PC-3 (cell line): ENCODE measurements around the gene ARFIP1. TPM values are rescaled to one million over a fixed set of nuclear protein-coding genes. Genes with fewer than 3 reads are reported as not detected.

Source experiments
- ATAC-seq: fragments of 200-7000 bp; cut with Tn5 transposase; 2 replicates; pipeline ENCODE4 v1.9.1; 2020; ENCODE audit warnings: mild to moderate bottlenecking, moderate library complexity
- BruUV-seq: library from RNA; stranded (reverse); fragments of 400-500 nt; replicated peaks from 2 replicates; lab custom pipeline; 2021; lab: Mats Ljungman, UMichigan
- CTCF ChIA-PET: fragments of 300-600 bp; sonication (Branson Sonifier 250); formaldehyde crosslinking; loops from one replicate; lab custom pipeline; 2022; ENCODE audit warnings: antibody characterized with exemption; lab: Charles Lee
- POLR2A ChIA-PET: fragments of 300-600 bp; sonication (Branson Sonifier 250); formaldehyde crosslinking; loops from one replicate; lab custom pipeline; 2022; ENCODE audit warnings: antibody characterized with exemption; ENCODE audit not compliant: unreplicated experiment; lab: Charles Lee
- DNase-seq: peaks from one replicate; pipeline ENCODE4 v3.0.0-alpha.2; 2015
- H2AFZ ChIP-seq: fragments of 300-600 bp; sonication (generic); 2 replicates; pipeline ENCODE4 v1.6.0; 2016; ENCODE audit warnings: antibody characterized with exemption, low read length
- H3F3A ChIP-seq: fragments of 300-600 bp; sonication (generic); one replicate; pipeline ENCODE4 v1.6.0; 2017; ENCODE audit warnings: antibody characterized with exemption, low read length, control low read depth, mild to moderate bottlenecking; ENCODE audit not compliant: unreplicated experiment
- H3K27ac ChIP-seq: fragments of 300-600 bp; sonication (generic); 2 replicates; pipeline ENCODE4 v1.5.1; 2016; ENCODE audit warnings: mild to moderate bottlenecking, low read length
- H3K27me3 ChIP-seq: fragments of 300-600 bp; sonication (generic); 2 replicates; pipeline ENCODE4 v1.6.1; 2016; ENCODE audit warnings: low read length, mixed read lengths
- H3K36me3 ChIP-seq: fragments of 300-600 bp; sonication (generic); 2 replicates; pipeline ENCODE4 v1.6.1; 2016; ENCODE audit warnings: low read depth, mixed run types, low read length, mixed read lengths
- H3K4me1 ChIP-seq: fragments of 300-600 bp; sonication (generic); 2 replicates; pipeline ENCODE4 v1.5.1; 2016; ENCODE audit warnings: low read length; ENCODE audit not compliant: insufficient read depth
- H3K4me2 ChIP-seq: fragments of 300-600 bp; sonication (generic); 2 replicates; pipeline ENCODE4 v1.6.0; 2016; ENCODE audit warnings: low read length
- H3K4me3 ChIP-seq: fragments of 300-600 bp; sonication (generic); 2 replicates; pipeline ENCODE4 v1.5.1; 2016; ENCODE audit warnings: mild to moderate bottlenecking, low read length, mixed read lengths
- H3K79me2 ChIP-seq: fragments of 300-600 bp; sonication (generic); 2 replicates; pipeline ENCODE4 v1.6.1; 2017; ENCODE audit warnings: low read length, mixed read lengths
- H3K9ac ChIP-seq: fragments of 300-600 bp; sonication (generic); 2 replicates; pipeline ENCODE4 v1.6.0; 2016; ENCODE audit warnings: mild to moderate bottlenecking, low read length
- H3K9me2 ChIP-seq: fragments of 300-600 bp; sonication (generic); replicated peaks from 2 replicates; pipeline ENCODE4 v1.6.1; 2016; ENCODE audit warnings: mixed run types, low read length, mixed read lengths
- H3K9me3 ChIP-seq: fragments of 300-600 bp; sonication (generic); 2 replicates; pipeline ENCODE4 v1.6.1; 2016; ENCODE audit warnings: low read length, mixed read lengths
- H4K20me1 ChIP-seq: fragments of 300-600 bp; sonication (generic); 2 replicates; pipeline ENCODE4 v1.6.1; 2016; ENCODE audit warnings: low read length, mixed read lengths
- EZH2 ChIP-seq: fragments of 300-600 bp; sonication (generic); IDR thresholded peaks from one replicate; pipeline ENCODE4 v1.6.1; 2017; ENCODE audit warnings: antibody characterized with exemption, mild to moderate bottlenecking, low read length; ENCODE audit not compliant: unreplicated experiment
- EZH2phosphoT487 ChIP-seq: fragments of 300-600 bp; sonication (generic); IDR thresholded peaks from 2 replicates; pipeline ENCODE4 v1.6.1; 2018; ENCODE audit warnings: mild to moderate bottlenecking, antibody characterized with exemption, low read length, borderline replicate concordance
- intact Hi-C: fragments of 100-400 bp; cut with micrococcal nuclease; formaldehyde crosslinking; loops from 2 replicates; pipeline ENCODE4 v1.9.0; 2023
- total RNA-seq: library from RNA; depleted of rRNA; stranded (reverse); fragments of >200 nt; gene quantifications from 2 replicates; pipeline ENCODE4 v1.2.3, GENCODE V29; 2014
- TF ChIP-seq, protein P1 (sequence below): fragments of 300-600 bp; sonication (generic); conservative IDR thresholded peaks from 2 replicates; pipeline ENCODE4 v1.5.1; 2017; ENCODE audit warnings: antibody characterized with exemption, low read depth, mild to moderate bottlenecking, low read length

ARFIP1 gene
- total RNA-seq, 1 experiment from 2014 or later = 23.5 TPM

DNA sequence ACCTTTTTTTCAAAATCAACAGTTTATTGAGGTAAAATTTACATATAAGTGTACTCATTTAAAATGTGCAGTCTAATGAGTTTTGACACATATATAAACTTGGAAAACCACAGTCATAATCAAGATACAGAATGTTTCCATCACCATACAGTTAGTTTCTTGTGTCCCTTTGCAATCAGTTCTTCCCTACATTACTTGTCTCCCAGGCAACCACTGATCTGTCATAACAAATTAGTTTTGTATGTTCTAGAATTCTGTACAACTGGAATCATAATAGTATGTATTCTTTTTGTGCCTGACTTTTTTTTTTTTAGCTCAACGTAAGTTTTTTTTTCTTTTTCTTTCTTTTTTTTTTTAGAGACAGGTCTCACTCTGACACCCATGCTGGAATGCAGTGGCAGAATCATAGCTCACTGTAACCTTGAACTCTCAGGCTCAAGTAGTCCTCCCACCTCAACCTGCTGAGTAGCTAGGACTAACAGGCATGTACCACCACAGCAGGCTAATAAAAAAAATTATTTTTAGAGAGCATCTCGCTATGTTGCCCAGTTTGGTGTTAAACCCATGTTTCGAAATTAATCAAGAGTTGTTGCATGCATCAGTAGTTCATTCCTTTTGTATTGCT is 26.9 kb downstream of the ARFIP1 start:
- no peak overlapping the region for H2AFZ ChIP-seq
- no peak overlapping the region for H3K4me3 ChIP-seq
- H3K4me1 ChIP-seq = peaks cover 7% of the 10 kb centered on the region
- POLR2A ChIA-PET = no interaction called here
- TF ChIP-seq, protein P1, sequence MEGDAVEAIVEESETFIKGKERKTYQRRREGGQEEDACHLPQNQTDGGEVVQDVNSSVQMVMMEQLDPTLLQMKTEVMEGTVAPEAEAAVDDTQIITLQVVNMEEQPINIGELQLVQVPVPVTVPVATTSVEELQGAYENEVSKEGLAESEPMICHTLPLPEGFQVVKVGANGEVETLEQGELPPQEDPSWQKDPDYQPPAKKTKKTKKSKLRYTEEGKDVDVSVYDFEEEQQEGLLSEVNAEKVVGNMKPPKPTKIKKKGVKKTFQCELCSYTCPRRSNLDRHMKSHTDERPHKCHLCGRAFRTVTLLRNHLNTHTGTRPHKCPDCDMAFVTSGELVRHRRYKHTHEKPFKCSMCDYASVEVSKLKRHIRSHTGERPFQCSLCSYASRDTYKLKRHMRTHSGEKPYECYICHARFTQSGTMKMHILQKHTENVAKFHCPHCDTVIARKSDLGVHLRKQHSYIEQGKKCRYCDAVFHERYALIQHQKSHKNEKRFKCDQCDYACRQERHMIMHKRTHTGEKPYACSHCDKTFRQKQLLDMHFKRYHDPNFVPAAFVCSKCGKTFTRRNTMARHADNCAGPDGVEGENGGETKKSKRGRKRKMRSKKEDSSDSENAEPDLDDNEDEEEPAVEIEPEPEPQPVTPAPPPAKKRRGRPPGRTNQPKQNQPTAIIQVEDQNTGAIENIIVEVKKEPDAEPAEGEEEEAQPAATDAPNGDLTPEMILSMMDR = no peak
- no peak for TF ChIP-seq EZH2phosphoT487
- no peaks in the 10 kb centered on the region for H3K36me3 ChIP-seq
- H3K9me2 ChIP-seq = no peaks in the 10 kb centered on the region
- ATAC-seq (no peak), DNase-seq (no peak)
- no peak overlapping the region for H3K9ac ChIP-seq
- H3K4me2 ChIP-seq = no peak overlapping the region
- intact Hi-C loops = no loop called here
- H3K27ac ChIP-seq = no peak overlapping the region
- BruUV-seq = no TSS peak
- H4K20me1 ChIP-seq = 0 out of 2 replicates have a peak, but pooled peaks cover 6% of the 10 kb centered on the region
- no peaks in the 10 kb centered on the region for H3K9me3 ChIP-seq
- H3F3A ChIP-seq = no peaks in the 10 kb centered on the region
- H3K27me3 ChIP-seq = no peaks in the 10 kb centered on the region
- CTCF ChIA-PET = no interaction called here
- peaks cover 53% of the 10 kb centered on the region for H3K79me2 ChIP-seq

- TF ChIP-seq EZH2 (no peak), EZH2phosphoT487 (no peak)
- TF ChIP-seq, protein P1 = no peak
- Histone ChIP-seq H3F3A (no peaks in the 10 kb centered on the region), H3K4me1 (peaks cover 7% of the 10 kb centered on the region), H3K27ac (no peak overlapping the region), H3K9ac (no peak overlapping the region), H3K4me3 (no peak overlapping the region), H3K4me2 (no peak overlapping the region), H3K36me3 (no peaks in the 10 kb centered on the region), H3K9me3 (no peaks in the 10 kb centered on the region), H3K79me2 (peaks cover 53% of the 10 kb centered on the region), H3K9me2 (no peaks in the 10 kb centered on the region), H4K20me1 (0 out of 2 replicates have a peak, but pooled peaks cover 6% of the 10 kb centered on the region), H3K27me3 (no peaks in the 10 kb centered on the region), H2AFZ (no peak overlapping the region)
- CTCF ChIA-PET = no interaction called here
- peak; percentile 45 for DNase-seq
- intact Hi-C loops = no loop called here
- peak; percentile 68 for ATAC-seq
- no TSS peak for BruUV-seq
- POLR2A ChIA-PET = no interaction called here
These were observed 27.6 kb downstream of the ARFIP1 start for GRCh38 chr4:152807294-152807829.

- no TSS peak for BruUV-seq
- Histone ChIP-seq H4K20me1 (0 out of 2 replicates have a peak, but pooled peaks cover 6% of the 10 kb centered on the region), H3K4me1 (peaks cover 7% of the 10 kb centered on the region), H3F3A (no peaks in the 10 kb centered on the region), H3K9me2 (no peaks in the 10 kb centered on the region), H3K27ac (no peak overlapping the region), H3K4me3 (no peak overlapping the region), H3K9me3 (no peaks in the 10 kb centered on the region), H2AFZ (no peak overlapping the region), H3K79me2 (peaks cover 47% of the 10 kb centered on the region), H3K27me3 (no peaks in the 10 kb centered on the region), H3K9ac (no peak overlapping the region), H3K4me2 (no peak overlapping the region), H3K36me3 (no peaks in the 10 kb centered on the region)
- CTCF ChIA-PET = no interaction called here
- intact Hi-C loops = no loop called here
- TF ChIP-seq EZH2 = no peak
- TF ChIP-seq, protein P1 = no peak
- TF ChIP-seq EZH2phosphoT487 = no peak
- DNase-seq = no peak
- POLR2A ChIA-PET = no interaction called here
- no peak for ATAC-seq
These were observed 28.9 kb downstream of the ARFIP1 start for GRCh38 chr4:152808670-152809069.
